ENCODE data around the gene MYO15A.

DNA sequence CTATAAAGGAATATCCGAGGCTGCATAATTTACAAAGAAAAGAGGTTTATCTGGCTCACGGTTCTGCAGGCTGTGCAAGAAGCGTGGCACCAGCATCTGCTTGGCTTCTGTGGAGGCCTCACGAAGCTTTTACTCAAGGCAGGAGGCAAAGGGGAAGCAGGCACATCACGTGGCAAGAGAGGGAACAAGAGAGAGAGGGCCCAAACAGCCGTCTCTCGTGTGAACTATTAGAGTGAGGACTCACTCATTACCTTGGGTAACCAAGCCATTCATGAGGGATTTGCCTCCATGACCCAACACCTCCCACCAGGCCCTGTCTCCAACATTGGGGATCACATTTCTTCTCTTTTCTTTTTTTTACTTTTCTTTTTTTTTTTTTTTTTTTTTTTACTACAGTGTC lies 67.6 kb downstream of the MYO15A start:
- TF ChIP-seq, protein P1, sequence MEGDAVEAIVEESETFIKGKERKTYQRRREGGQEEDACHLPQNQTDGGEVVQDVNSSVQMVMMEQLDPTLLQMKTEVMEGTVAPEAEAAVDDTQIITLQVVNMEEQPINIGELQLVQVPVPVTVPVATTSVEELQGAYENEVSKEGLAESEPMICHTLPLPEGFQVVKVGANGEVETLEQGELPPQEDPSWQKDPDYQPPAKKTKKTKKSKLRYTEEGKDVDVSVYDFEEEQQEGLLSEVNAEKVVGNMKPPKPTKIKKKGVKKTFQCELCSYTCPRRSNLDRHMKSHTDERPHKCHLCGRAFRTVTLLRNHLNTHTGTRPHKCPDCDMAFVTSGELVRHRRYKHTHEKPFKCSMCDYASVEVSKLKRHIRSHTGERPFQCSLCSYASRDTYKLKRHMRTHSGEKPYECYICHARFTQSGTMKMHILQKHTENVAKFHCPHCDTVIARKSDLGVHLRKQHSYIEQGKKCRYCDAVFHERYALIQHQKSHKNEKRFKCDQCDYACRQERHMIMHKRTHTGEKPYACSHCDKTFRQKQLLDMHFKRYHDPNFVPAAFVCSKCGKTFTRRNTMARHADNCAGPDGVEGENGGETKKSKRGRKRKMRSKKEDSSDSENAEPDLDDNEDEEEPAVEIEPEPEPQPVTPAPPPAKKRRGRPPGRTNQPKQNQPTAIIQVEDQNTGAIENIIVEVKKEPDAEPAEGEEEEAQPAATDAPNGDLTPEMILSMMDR (conservative IDR thresholded peaks at IDR 0.05; ENCODE audit: low read depth, low read length), result no peak
- TF ChIP-seq EZH2 (IDR thresholded peaks at IDR 0.05; ENCODE audit: borderline replicate concordance, low read depth, low read length, poor library complexity, severe bottlenecking), result no peak
